K562 (cell line): ENCODE data around the gene TAF12. TPM values are rescaled to one million over a fixed set of nuclear protein-coding genes. Genes with fewer than 3 reads are reported as not detected.
A peak's percentile ranks its signal among the peaks of the same experiment; 100 is the strongest.

Experiments used
- ATF1 ChIP-seq, 2 experiments: fragments of 450-650 bp in 1 of 2; IDR thresholded peaks; 2 replicates each; pipeline ENCODE4 v1.6.1; 2016; ENCODE audit warnings: missing compliant biosample characterization in 1 of 2, missing genetic modification characterization in 1 of 2
- L3MBTL2 ChIP-seq: fragments of 450-650 bp; IDR thresholded peaks from 2 replicates; pipeline ENCODE4 v1.6.1; 2016; ENCODE audit warnings: mild to moderate bottlenecking, moderate library complexity
- MCM2 ChIP-seq: fragments of 450-650 bp; IDR thresholded peaks from 2 replicates; pipeline ENCODE4 v1.6.1; 2017; ENCODE audit warnings: low read depth, mild to moderate bottlenecking
- NCOR1 ChIP-seq: fragments of 450-650 bp; IDR thresholded peaks from 2 replicates; pipeline ENCODE4 v1.6.1; 2016; ENCODE audit warnings: mild to moderate bottlenecking, moderate library complexity
- SRSF3 ChIP-seq: fragments of 200-400 bp; formaldehyde crosslinking; IDR thresholded peaks from 2 replicates; pipeline ENCODE4 v1.6.1; 2016; ENCODE audit warnings: mild to moderate bottlenecking, low read length, moderate library complexity; ENCODE audit not compliant: insufficient read depth
- SRSF9 ChIP-seq: fragments of 200-400 bp; formaldehyde crosslinking; IDR thresholded peaks from 2 replicates; pipeline ENCODE4 v1.6.1; 2017; ENCODE audit warnings: low read depth, low read length, borderline replicate concordance
- STAT5B ChIP-seq: fragments of 250-450 bp; sonication (Bioruptor Pico); IDR thresholded peaks from 2 replicates; pipeline ENCODE4 v1.8.0; 2021; ENCODE audit warnings: mild to moderate bottlenecking, inconsistent platforms
- TEAD1 ChIP-seq, 2 experiments: fragments of 450-650 bp in 1 of 2; sonication (generic) in 1 of 2; formaldehyde crosslinking; IDR thresholded peaks; 2 replicates each; pipeline versions ENCODE4 v1.4.0 to v1.8.0; 2020 to 2022; ENCODE audit warnings: mild to moderate bottlenecking in 2 of 2, missing genetic modification reagents in 1 of 2
- U2AF1 ChIP-seq: fragments of 200-400 bp; formaldehyde crosslinking; optimal IDR thresholded peaks from 2 replicates; pipeline ENCODE3; 2017; ENCODE audit warnings: mild to moderate bottlenecking, low read depth, low read length, moderate library complexity
- ZNF263 ChIP-seq: sonication (generic); formaldehyde crosslinking; IDR thresholded peaks from 2 replicates; pipeline ENCODE4 v1.8.0; 2022; ENCODE audit warnings: mild to moderate bottlenecking, missing genetic modification reagents, borderline replicate concordance
- ZNF77 ChIP-seq: fragments of 250-450 bp; sonication (Bioruptor Pico); IDR thresholded peaks from 2 replicates; pipeline ENCODE4 v1.5.0; 2020
- polyA plus RNA-seq, 8 experiments: library from polyadenylated mRNA; depleted of rRNA in 4 of 8; stranded (reverse) in 5 of 8; unstranded in 3 of 8; fragments of >200 nt; fragmentation: Nextera tagmentation in 2 of 8; fragmentation: Illumina TruSeq in 1 of 8; extraction: Ambion mirVana in 2 of 8; extraction: Trizol in 1 of 8; gene quantifications; 2 replicates each; pipeline versions ENCODE4 v1.2.1 to v1.2.3, GENCODE V29; 2011 to 2014; ENCODE audit warnings: inconsistent platforms in 1 of 8, missing spikeins in 1 of 8
- total RNA-seq, 7 experiments: library from RNA; depleted of rRNA in 6 of 7; stranded (reverse); fragments of >200 nt in 6 of 7; fragmentation: Illumina TruSeq in 2 of 7; extraction: Trizol in 2 of 7; gene quantifications; 2 replicates each; pipeline versions ENCODE4 v1.2.1 to v1.2.3, GENCODE V29; 2011 to 2021; ENCODE audit warnings: low replicate concordance in 1 of 7
- TF ChIP-seq, protein P1 (sequence below), 2 experiments: fragments of 450-650 bp in 1 of 2; IDR thresholded peaks; 2 replicates each; pipeline ENCODE4 v1.6.1; 2011 to 2017; ENCODE audit warnings: low read depth in 2 of 2, antibody characterized with exemption in 1 of 2, borderline replicate concordance in 1 of 2, low read length in 1 of 2, mild to moderate bottlenecking in 1 of 2, mixed read lengths in 1 of 2; ENCODE audit not compliant: control insufficient read depth in 1 of 2
- TF ChIP-seq, protein P2 (sequence below): fragments of 250-450 bp; sonication (Bioruptor Pico); IDR thresholded peaks from 2 replicates; pipeline ENCODE4 v1.5.0; 2021
- TF ChIP-seq, protein P3 (sequence below): fragments of 250-450 bp; sonication (Bioruptor Pico); IDR thresholded peaks from 2 replicates; pipeline ENCODE4 v1.8.0; 2021; ENCODE audit warnings: moderate library complexity, mild to moderate bottlenecking, inconsistent platforms
- TF ChIP-seq, protein P4 (sequence below), 2 experiments: fragments of 450-650 bp; formaldehyde crosslinking in 1 of 2; IDR thresholded peaks; 2 replicates each; pipeline versions ENCODE4 v1.4.0 to v1.6.1; 2014 to 2020; ENCODE audit warnings: mild to moderate bottlenecking in 2 of 2, borderline replicate concordance in 1 of 2, low read depth in 1 of 2

TAF12 gene
- total and polyA plus RNA-seq, 9 of the 15 experiments (the other 6 are each of a cell fraction or from before 2014, with no cell fraction given) = 31.6 to 89.0 (median 50.5) TPM

DNA sequence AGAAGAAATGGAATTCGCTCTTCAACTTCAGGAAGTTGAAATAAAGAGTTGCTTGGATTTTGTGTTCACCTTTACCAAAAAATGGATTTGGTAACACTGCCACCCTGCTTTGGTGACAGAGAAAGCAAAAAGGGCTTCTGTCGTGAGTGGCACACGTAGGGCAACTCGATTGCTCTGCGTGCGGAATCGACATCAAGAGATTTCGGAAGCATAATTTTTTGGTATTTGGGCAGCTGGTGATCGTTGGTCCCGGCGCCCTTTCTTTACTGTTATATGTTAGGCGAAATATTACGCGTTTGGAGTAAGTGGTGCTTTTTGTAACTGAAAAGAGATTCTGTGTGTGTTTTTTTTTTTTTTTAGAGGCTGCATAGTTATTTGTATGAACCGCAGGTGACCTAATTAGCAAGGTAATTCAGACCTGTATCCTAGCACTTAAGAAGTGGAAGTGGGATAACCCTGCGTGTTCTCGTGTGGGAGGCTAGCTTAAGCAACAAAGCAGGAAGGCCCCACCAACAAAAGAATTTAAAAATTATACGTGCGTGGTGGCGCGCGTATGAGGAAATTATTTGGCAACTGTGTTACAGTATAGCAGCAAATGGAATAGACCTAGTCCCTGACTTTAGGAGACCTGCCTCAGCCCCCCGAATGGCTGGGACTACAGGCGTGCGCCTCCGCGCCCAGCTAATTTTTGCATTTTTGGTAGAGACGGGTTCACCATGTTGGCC, 5.8 kb upstream of the TAF12 start, which contains the start of gene RNU11 (continued):
- TF ChIP-seq, protein P1, sequence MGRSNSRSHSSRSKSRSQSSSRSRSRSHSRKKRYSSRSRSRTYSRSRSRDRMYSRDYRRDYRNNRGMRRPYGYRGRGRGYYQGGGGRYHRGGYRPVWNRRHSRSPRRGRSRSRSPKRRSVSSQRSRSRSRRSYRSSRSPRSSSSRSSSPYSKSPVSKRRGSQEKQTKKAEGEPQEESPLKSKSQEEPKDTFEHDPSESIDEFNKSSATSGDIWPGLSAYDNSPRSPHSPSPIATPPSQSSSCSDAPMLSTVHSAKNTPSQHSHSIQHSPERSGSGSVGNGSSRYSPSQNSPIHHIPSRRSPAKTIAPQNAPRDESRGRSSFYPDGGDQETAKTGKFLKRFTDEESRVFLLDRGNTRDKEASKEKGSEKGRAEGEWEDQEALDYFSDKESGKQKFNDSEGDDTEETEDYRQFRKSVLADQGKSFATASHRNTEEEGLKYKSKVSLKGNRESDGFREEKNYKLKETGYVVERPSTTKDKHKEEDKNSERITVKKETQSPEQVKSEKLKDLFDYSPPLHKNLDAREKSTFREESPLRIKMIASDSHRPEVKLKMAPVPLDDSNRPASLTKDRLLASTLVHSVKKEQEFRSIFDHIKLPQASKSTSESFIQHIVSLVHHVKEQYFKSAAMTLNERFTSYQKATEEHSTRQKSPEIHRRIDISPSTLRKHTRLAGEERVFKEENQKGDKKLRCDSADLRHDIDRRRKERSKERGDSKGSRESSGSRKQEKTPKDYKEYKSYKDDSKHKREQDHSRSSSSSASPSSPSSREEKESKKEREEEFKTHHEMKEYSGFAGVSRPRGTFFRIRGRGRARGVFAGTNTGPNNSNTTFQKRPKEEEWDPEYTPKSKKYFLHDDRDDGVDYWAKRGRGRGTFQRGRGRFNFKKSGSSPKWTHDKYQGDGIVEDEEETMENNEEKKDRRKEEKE (IDR thresholded peaks at IDR 0.05; ENCODE audit: borderline replicate concordance in 1 of 2, control insufficient read depth in 1 of 2, low read depth in 2 of 2, low read length in 1 of 2) = peak; percentile 89 to 100
- no peak for TF ChIP-seq STAT5B (CRISPR knock-in tag)
- peak; percentile 98 for TF ChIP-seq NCOR1
- peak; percentile 96 to 97 for TF ChIP-seq TEAD1 (CRISPR knock-in tag; IDR thresholded peaks at IDR 0.05)
- TF ChIP-seq, protein P2, sequence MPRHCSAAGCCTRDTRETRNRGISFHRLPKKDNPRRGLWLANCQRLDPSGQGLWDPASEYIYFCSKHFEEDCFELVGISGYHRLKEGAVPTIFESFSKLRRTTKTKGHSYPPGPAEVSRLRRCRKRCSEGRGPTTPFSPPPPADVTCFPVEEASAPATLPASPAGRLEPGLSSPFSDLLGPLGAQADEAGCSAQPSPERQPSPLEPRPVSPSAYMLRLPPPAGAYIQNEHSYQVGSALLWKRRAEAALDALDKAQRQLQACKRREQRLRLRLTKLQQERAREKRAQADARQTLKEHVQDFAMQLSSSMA = peak; percentile 97
- peak; percentile 72 for TF ChIP-seq ZNF263 (CRISPR knock-in tag)
- no peak for TF ChIP-seq ATF1 (CRISPR knock-in tag; IDR thresholded peaks at IDR 0.05)
- TF ChIP-seq ATF1 (tag; IDR thresholded peaks at IDR 0.05) = peak; percentile 90
- TF ChIP-seq MCM2 = no peak
- TF ChIP-seq, protein P3, sequence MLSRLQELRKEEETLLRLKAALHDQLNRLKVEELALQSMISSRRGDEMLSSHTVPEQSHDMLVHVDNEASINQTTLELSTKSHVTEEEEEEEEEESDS (CRISPR knock-in tag) = peak; percentile 98
- no peak for TF ChIP-seq L3MBTL2
- peak; percentile 95 for TF ChIP-seq ZNF77 (CRISPR knock-in tag)
- no peak for TF ChIP-seq SRSF9
- peak; percentile 91 for TF ChIP-seq U2AF1
- TF ChIP-seq, protein P4, sequence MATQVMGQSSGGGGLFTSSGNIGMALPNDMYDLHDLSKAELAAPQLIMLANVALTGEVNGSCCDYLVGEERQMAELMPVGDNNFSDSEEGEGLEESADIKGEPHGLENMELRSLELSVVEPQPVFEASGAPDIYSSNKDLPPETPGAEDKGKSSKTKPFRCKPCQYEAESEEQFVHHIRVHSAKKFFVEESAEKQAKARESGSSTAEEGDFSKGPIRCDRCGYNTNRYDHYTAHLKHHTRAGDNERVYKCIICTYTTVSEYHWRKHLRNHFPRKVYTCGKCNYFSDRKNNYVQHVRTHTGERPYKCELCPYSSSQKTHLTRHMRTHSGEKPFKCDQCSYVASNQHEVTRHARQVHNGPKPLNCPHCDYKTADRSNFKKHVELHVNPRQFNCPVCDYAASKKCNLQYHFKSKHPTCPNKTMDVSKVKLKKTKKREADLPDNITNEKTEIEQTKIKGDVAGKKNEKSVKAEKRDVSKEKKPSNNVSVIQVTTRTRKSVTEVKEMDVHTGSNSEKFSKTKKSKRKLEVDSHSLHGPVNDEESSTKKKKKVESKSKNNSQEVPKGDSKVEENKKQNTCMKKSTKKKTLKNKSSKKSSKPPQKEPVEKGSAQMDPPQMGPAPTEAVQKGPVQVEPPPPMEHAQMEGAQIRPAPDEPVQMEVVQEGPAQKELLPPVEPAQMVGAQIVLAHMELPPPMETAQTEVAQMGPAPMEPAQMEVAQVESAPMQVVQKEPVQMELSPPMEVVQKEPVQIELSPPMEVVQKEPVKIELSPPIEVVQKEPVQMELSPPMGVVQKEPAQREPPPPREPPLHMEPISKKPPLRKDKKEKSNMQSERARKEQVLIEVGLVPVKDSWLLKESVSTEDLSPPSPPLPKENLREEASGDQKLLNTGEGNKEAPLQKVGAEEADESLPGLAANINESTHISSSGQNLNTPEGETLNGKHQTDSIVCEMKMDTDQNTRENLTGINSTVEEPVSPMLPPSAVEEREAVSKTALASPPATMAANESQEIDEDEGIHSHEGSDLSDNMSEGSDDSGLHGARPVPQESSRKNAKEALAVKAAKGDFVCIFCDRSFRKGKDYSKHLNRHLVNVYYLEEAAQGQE (IDR thresholded peaks at IDR 0.05; ENCODE audit: borderline replicate concordance) = peak; percentile 51; the same call in 1 of the 2 replicates
- TF ChIP-seq, protein P4 (CRISPR knock-in tag; IDR thresholded peaks at IDR 0.05; ENCODE audit: low read depth) = peak; percentile 65; the same call in 1 of the 2 replicates
- TF ChIP-seq SRSF3 = no peak
